ENCODE data around the gene NIPAL3.

DNA sequence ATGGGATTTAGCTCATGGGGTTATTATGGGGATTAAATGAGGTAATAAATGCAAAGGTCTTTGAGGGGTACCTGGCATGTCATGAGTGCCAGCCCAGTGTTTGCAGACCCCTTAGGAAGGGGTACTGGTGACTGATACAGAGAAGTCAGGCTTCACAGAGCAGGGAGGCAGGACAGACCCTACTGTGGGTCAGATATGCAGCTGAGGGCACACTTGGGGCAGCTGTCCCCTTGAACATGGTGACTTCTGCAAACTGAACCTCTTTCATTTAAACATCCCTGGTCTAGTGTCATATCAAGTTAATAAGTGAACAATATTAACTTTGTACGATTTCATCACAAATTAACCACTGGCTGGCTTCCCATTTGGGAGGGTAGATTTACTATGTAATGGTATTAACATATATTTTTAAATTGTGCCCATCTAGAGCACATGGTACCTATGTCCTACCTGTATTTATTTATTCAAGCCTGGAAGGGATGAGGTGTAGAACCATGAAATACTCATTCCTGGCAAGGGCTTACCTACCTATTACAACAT, 27.9 kb upstream of the NIPAL3 start:
- no peak for TF ChIP-seq CTCF (IDR thresholded peaks at IDR 0.05)
- no peak for TF ChIP-seq POLR2A (IDR thresholded peaks at IDR 0.05)
